Skin epidermis (tissue), 12 donors: Measurements from ENCODE around the gene PRMT3.
"Not testable (repeated sequence)": the region's sequence is repeated elsewhere in the genome, so short reads cannot be mapped to it uniquely, and the experiment has no call there.

ENCODE experiments used
- H3K27ac ChIP-seq, 21 experiments: fragments of 200-600 bp; sonication (generic) in 11 of 21; one replicate each; pipeline ENCODE4 v1.5.0; 2020; ENCODE audit warnings: mild to moderate bottlenecking in 3 of 21, inconsistent platforms in 2 of 21, moderate library complexity in 2 of 21
- H3K4me3 ChIP-seq, 7 experiments: fragments of 200-600 bp; sonication (generic) in 2 of 7; one replicate each; pipeline ENCODE4 v1.5.0; 2020; ENCODE audit warnings: inconsistent platforms in 2 of 7, mild to moderate bottlenecking in 2 of 7, moderate library complexity in 1 of 7

PRMT3 gene

DNA sequence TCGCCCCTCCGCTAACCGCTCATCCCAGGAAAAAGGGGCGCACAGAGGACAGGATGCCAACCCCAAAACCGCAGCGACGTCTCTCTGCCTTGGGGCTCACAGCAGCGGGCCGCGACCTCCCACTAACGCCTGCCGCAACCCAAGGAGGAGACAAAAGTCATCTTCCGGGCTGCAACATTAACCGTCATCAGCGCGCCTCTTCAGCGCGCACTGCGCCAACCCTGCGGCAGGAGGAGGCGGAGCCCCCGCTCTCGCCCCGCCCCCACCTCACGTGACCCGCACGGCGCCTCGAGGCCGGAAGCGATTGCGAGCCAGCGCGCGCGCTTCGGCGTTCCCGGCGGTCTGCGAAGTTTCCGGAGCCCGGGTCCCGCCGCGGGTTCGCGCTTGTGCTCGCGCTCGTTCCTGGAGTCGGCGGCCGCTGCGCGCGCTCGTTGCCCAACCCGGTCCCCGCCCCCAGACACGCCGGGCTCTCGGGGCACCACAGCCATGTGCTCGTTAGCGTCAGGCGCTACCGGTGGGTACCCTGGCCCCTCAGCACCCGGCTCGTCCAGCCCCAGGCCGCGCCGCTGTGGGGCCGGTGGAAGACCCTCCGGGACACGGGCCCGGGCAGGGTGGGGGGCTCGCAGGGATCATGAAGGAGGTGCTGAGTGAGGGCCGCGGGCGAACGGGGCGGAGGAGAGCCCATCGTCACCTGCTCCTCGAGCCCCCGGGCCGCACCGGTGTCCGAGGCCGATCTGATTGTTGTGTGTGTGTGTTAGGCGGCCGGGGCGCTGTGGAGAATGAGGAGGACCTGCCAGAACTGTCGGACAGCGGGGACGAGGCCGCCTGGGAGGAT is at the start of gene PRMT3:
Gene PRMT3 (plus strand): TSS at position 456 of the 835 bp plus-strand sequence. CDS start 31 bp downstream, at position 487.
- H3K4me3 ChIP-seq: peak within 1 kb of the TSS; percentile 67 to 97 (median 84)
- H3K27ac ChIP-seq: peak within 1 kb of the TSS; percentile 80 to 99 (median 94)

- Histone ChIP-seq H3K27ac (no peak overlapping the region), H3K4me3 (no peak overlapping the region)
Measured at GRCh38 chr11:20342347-20343141, 45.0 kb upstream of the PRMT3 start.

DNA sequence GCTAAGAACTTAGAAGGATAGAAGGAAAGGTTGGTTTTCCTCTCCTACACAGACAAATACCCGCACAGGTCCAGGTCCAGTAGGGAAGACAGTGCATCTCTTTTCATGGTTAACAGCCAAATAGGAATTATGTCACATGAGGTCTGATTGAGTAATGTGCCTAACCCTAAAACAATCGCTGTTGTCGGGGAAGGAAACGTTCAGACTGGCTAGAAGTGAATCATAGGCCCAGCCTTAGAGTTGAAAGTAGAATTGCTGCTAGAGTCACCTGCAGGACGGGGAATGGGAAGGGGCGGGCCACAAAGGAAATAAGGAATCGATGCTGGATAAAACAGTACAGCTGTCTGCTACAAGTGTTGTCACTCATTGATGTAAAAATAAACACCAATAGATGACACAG is 36.4 kb upstream of the PRMT3 start:
- no peak overlapping the region for H3K27ac ChIP-seq
- no peak overlapping the region for H3K4me3 ChIP-seq

DNA sequence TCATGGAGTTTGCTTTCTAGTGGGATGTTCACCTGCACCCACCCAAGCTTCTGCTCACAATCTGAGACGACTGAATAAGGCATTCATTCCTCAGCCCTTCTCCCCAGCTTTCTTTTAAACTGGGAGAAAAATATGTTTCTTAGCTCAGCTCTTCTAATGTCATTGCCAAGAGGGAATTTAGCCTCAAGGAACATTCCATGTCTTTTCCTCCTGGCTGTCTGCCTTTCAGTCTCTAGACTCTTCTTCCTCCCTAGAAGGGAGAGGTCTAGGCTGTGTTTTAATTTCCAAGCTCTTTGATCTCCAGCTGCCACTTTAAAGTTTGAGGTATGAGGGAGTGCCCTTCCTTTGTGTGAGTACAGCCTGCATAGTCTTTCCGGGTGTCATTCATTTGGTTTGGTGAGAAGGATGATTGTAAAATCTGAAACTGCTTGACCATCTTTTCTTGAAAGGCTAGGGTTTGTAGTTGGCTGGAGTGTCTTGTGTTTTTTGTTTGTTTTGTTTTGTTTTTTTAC is 35.7 kb upstream of the PRMT3 start:
- H3K4me3 ChIP-seq: no peak overlapping the region
- peak overlapping the region in 1 of 21 experiments; percentile 37 for H3K27ac ChIP-seq

DNA sequence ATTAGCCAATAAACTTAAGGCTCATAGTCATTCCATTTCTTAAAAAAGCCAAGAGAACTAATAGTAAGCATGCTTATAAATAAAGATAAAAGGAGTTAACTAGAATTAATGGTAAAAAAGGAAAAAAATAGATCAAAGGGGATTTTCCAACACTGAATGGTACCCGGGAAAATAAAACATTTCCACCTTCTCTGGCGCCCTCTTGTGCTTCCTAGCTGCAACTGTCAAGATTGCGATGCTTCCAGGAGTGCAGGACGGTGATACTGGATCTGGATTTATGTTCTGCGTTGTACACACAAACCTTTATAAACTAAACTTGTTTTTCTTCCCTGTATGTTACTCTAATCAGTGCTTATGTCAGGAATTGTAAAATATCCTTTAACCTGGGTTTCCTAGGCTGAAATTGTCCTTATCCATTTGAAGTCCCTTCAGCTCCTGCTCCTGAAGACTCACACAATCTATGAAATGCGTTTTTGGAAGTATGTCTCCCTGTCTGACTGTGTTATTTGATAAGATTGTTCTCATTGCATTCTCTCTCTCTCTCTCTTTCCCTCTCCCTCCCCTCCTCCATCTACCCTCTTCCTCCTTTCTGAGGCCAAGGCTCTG is 33.6 kb upstream of the PRMT3 start:
- no peak overlapping the region for H3K27ac ChIP-seq
- H3K4me3 ChIP-seq: no peak overlapping the region

- no peak overlapping the region for H3K4me3 ChIP-seq
- H3K27ac ChIP-seq: no peak overlapping the region
Measured at GRCh38 chr11:20355221-20356219, 32.0 kb upstream of the PRMT3 start.

GRCh38 chr11:20357150-20357549 is 30.4 kb upstream of the PRMT3 start:
- Histone ChIP-seq H3K4me3 (no peak overlapping the region), H3K27ac (no peak overlapping the region)

- Histone ChIP-seq H3K4me3 (no peak overlapping the region), H3K27ac (no peak overlapping the region)
Measured at GRCh38 chr11:20360650-20361049, 26.9 kb upstream of the PRMT3 start.

DNA sequence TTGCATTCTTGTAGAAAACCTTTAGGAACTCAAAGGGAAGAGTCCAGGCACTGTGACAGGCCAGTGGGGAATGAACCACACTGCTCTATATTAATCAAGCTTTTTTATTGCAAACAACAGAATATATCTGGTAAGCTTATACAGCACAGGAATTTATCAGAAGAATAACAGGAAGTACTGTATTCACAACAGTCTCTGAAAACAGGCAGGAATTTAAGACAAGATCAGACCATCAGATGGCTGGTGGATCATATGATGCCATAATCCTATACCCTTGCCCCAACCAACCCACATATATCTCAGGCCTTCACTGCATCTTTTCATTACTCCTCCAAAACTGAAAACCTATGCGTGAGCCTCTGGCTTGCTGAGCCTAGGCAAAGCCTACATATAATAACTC is 25.0 kb upstream of the PRMT3 start:
- no peak overlapping the region for H3K27ac ChIP-seq
- H3K4me3 ChIP-seq: no peak overlapping the region

- peak overlapping the region in 18 of 21 experiments; percentile 84 to 99 (median 91) for H3K27ac ChIP-seq
- H3K4me3 ChIP-seq: peak overlapping the region; percentile 59 to 87 (median 74)
Measured at GRCh38 chr11:20363149-20363499, 24.4 kb upstream of the PRMT3 start.

DNA sequence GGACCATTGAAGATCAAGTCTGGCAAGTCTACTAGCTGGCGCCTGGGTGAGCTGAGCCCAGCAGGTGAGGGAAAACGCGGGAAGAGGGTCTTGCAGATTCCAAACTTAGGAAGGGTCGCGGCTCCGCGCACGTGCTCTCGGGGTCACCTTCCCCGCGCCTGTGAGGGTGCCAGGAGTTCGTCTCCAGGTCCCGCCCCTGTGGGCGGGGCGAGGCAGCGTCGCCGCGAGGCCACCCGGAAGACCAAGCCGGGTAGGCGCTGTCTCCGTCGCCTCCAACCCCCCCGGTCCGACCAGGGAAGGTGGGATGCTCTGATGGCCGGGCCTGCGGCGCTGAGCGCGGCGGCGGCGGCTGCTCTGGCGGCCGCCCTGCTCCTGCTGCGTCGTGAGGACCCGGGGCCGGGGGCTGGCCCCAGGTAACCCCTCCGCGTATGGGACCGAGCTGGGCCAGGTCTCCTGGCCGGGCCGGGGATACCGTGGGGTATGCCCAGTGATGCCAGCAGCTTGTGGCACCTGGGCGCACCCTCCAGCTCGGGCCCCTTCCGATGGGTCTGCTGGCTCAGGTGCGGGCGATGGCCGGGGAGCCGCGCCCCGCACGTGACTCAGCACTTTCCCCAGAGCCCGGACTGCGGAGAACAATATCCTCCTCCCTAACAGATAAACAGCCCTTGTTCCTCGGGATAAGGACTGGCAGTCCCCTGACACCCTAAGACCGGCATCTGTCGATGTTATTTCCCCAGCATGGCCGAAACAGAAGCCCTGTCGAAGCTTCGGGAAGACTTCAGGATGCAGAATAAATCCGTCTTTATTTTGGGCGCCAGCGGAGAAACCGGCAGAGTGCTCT is 23.8 kb upstream of the PRMT3 start, which contains the start of gene HTATIP2:
Gene HTATIP2 (plus strand): TSS at position 215 of the 841 bp plus-strand sequence. CDS start 524 bp downstream, at position 739.
- H3K4me3 ChIP-seq: peak within 1 kb of the TSS; percentile 59 to 87 (median 74)
- H3K27ac ChIP-seq: peak within 1 kb of the TSS; percentile 74 to 99 (median 90)

DNA sequence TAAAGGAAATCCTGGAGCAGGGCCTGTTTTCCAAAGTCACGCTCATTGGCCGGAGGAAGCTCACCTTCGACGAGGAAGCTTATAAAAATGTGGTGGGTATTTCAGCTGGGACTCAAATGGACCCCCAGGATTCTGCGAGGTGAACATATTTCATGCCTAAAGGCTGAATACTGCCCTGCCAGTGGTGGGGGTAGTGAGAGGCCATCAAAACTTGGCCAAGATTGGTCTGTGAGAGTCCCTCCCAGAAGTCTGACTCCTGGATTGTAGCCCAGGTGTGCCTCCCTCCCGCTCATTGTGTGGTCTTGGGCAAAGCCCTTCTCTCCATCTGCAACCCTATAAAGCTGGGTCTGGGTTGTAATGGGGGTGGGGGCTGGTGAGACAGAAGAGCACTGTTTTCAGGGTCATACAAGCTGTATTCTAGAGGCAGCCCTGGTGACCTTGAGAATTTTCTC is 23.1 kb upstream of the PRMT3 start:
- H3K4me3 ChIP-seq: peak overlapping the region; percentile 59 to 87 (median 74)
- peak overlapping the region; percentile 74 to 99 (median 90) for H3K27ac ChIP-seq

DNA sequence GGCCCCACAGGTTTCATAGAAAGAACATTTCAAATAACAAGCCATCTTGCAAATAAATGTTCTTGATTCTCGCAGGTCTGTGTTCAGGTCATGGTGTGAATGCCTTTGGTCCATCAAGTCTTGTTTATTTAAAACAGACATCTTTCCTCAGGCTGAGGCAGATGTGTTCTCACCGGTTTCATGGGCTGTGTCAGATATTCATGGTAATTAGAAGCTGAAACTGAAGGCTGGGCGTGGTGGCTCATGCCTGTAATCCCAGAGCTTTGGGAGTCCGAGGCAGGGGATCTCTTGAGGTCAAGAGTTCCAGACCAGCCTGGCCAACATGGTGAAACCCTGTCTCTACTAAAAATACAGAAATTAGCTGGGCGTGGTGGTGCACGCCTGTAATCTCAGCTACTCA is 22.1 kb upstream of the PRMT3 start:
- not testable (repeated sequence) for H3K27ac ChIP-seq, H3K4me3 ChIP-seq

- peak overlapping the region in 17 of 21 experiments; percentile 0 to 76 (median 61) for H3K27ac ChIP-seq
- H3K4me3 ChIP-seq: no peak overlapping the region
Measured at GRCh38 chr11:20367313-20367948, 20.1 kb upstream of the PRMT3 start.

- Histone ChIP-seq H3K4me3 (no peak overlapping the region), H3K27ac (peak overlapping the region in 9 of 21 experiments; percentile 21 to 76 (median 64))
Measured at GRCh38 chr11:20368438-20368837, 19.1 kb upstream of the PRMT3 start.

DNA sequence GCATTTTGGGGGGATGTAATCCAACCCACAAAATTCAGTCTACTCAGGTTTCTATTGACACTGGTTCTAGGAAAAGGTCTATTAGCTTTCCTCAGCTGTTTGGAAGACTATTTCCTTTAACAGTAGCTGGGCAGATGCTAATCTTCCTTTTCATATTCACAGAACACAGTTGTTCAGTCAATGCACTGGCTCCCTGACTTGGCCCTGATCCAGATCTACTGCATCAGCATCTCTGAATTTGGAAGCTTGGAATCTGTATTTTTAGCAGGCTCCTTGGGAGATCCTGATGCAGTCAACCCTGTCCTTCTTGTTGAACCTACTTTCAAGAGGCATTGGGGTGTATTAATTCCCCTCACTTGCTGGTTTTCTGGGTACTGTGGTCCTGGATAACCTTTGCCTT is 17.7 kb upstream of the PRMT3 start:
- no peak overlapping the region for H3K4me3 ChIP-seq
- H3K27ac ChIP-seq: no peak overlapping the region

DNA sequence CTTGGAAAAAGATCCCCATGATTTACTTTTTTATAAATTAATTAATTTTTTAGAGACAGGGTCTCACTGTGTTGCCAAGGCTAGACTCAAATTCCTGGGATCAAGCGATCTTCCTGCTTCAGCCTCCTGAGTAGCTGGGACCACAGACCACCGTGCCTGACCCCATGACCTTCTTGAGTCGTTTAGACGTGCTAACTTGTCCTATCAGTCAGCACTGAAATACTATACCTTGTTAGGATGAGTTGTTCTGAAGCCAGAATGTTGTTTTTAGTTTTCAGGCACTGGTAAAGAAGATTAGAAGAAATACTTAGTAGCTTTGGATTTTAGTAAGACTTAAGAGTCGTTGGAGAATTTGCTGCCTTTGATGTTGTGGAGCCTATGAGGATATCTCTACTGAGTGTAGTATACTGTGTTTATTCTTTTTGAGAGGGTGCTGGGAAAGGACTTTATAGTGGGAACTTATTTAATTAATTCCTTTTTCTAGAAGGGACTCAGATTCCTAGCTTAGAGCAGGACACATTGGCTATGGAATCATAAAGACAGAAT is 15.4 kb upstream of the PRMT3 start:
- H3K4me3 ChIP-seq: no peak overlapping the region
- H3K27ac ChIP-seq: no peak overlapping the region
